Endothelial cell of umbilical vein (primary cell): ENCODE data around the gene TFB2M. TPM values are rescaled to one million over a fixed set of nuclear protein-coding genes. Genes with fewer than 3 reads are reported as not detected.

Source experiments
- BruUV-seq: library from RNA; stranded (reverse); fragments of 400-500 nt; replicated peaks from 2 replicates; lab custom pipeline; 2021; lab: Mats Ljungman, UMichigan
- CTCF ChIA-PET: fragments of 300-600, 350-600 bp; sonication (Branson Sonifier 250); formaldehyde crosslinking; loops from one replicate; lab custom pipeline; 2021; ENCODE audit warnings: antibody characterized with exemption, inconsistent platforms; lab: Charles Lee
- POLR2A ChIA-PET: fragments of 300-600, 350-600 bp; sonication (Branson Sonifier 250); formaldehyde crosslinking; loops from one replicate; lab custom pipeline; 2021; ENCODE audit warnings: antibody characterized with exemption, inconsistent platforms; lab: Charles Lee
- DNase-seq: peaks from one replicate; pipeline ENCODE4 v3.0.0-alpha.2; 2011; ENCODE audit warnings: low read depth, low spot score
- FAIRE-seq: peaks from 2 replicates; lab custom pipeline; 2011; peaks lifted over from hg19 to GRCh38; lab: Jason Lieb, UNC
- H2AFZ ChIP-seq: 2 replicates; pipeline ENCODE4 v1.6.0; 2012; ENCODE audit warnings: low read depth, low read length, control low read depth, inconsistent platforms
- H3K27ac ChIP-seq: 2 replicates; pipeline ENCODE4 v1.5.1; 2011; ENCODE audit warnings: low read depth, mild to moderate bottlenecking, control low read depth, low read length, moderate library complexity; ENCODE audit not compliant: insufficient read depth
- H3K27me3 ChIP-seq, 2 experiments: 2 replicates each; pipeline versions ENCODE4 v1.6.0 to v1.6.1; 2011; ENCODE audit warnings: low read length in 2 of 2, mixed read lengths in 1 of 2; ENCODE audit not compliant: control insufficient read depth in 2 of 2, insufficient read depth in 2 of 2
- H3K36me3 ChIP-seq, 2 experiments: 2 replicates in 1 of 2; 3 replicates in 1 of 2; pipeline ENCODE4 v1.5.1; 2011; ENCODE audit warnings: low read length in 2 of 2, mild to moderate bottlenecking in 1 of 2, moderate library complexity in 1 of 2; ENCODE audit not compliant: control insufficient read depth in 2 of 2, insufficient read depth in 2 of 2; ENCODE audit errors: extremely low read depth in 1 of 2
- H3K4me1 ChIP-seq: 3 replicates; pipeline ENCODE4 v1.5.1; 2011; ENCODE audit warnings: mild to moderate bottlenecking, low read length; ENCODE audit not compliant: control insufficient read depth, insufficient read depth; ENCODE audit errors: extremely low read depth
- H3K4me2 ChIP-seq: 2 replicates; pipeline ENCODE4 v1.6.1; 2011; ENCODE audit warnings: low read length, control low read depth, mixed read lengths; ENCODE audit not compliant: insufficient read depth
- H3K4me3 ChIP-seq, 3 experiments: fragments of 200-600 bp in 1 of 3; sonication (generic), shearing (Covaris generic) in 1 of 3; replicated peaks in 1 of 3; 2 replicates each; pipeline ENCODE4 v1.5.1; 2011 to 2016; ENCODE audit warnings: control low read depth in 3 of 3, low read length in 3 of 3, mild to moderate bottlenecking in 2 of 3, inconsistent platforms in 1 of 3, low read depth in 1 of 3, moderate library complexity in 1 of 3; ENCODE audit not compliant: insufficient read depth in 1 of 3
- H3K79me2 ChIP-seq: 2 replicates; pipeline ENCODE4 v1.6.0; 2012; ENCODE audit warnings: low read length, inconsistent platforms; ENCODE audit not compliant: control insufficient read depth, insufficient read depth
- H3K9ac ChIP-seq: replicated peaks from 2 replicates; pipeline ENCODE3; 2011; ENCODE audit warnings: low read length, control low read depth; ENCODE audit not compliant: insufficient read depth; ENCODE audit errors: extremely low read depth
- H3K9me1 ChIP-seq: replicated peaks from 3 replicates; pipeline ENCODE4 v1.6.0; 2011; ENCODE audit warnings: mild to moderate bottlenecking, low read length; ENCODE audit not compliant: control insufficient read depth, insufficient read depth; ENCODE audit errors: extremely low read depth
- H3K9me3 ChIP-seq: replicated peaks from 2 replicates; pipeline ENCODE4 v1.5.1; 2012; ENCODE audit warnings: low read length, inconsistent platforms; ENCODE audit not compliant: control insufficient read depth, insufficient read depth
- H4K20me1 ChIP-seq: replicated peaks from 2 replicates; pipeline ENCODE3; 2011; ENCODE audit warnings: mild to moderate bottlenecking, low read length; ENCODE audit not compliant: control insufficient read depth, insufficient read depth; ENCODE audit errors: extremely low read depth
- CTCF ChIP-seq, 2 donors: IDR thresholded peaks; 1 replicate in 1 of 2; 2 replicates in 1 of 2; pipeline ENCODE4 v1.5.1; 2011; ENCODE audit warnings: low read length in 2 of 2, mild to moderate bottlenecking in 2 of 2, moderate library complexity in 2 of 2, control low read depth in 1 of 2, inconsistent platforms in 1 of 2, low read depth in 1 of 2; ENCODE audit not compliant: insufficient read depth in 1 of 2; ENCODE audit errors: extremely low read depth in 1 of 2
- EZH2 ChIP-seq: IDR thresholded peaks from 2 replicates; pipeline ENCODE4 v1.6.1; 2012; ENCODE audit warnings: borderline replicate concordance, low read depth, mild to moderate bottlenecking, moderate library complexity, low read length, inconsistent platforms; ENCODE audit not compliant: severe bottlenecking
- FOS ChIP-seq: IDR thresholded peaks from 2 replicates; pipeline ENCODE4 v1.6.1; 2011; ENCODE audit warnings: mild to moderate bottlenecking, low read length, moderate library complexity, borderline replicate concordance; ENCODE audit not compliant: insufficient read depth
- GATA2 ChIP-seq: IDR thresholded peaks from 2 replicates; pipeline ENCODE4 v1.7.0; 2011; ENCODE audit warnings: low read depth, mild to moderate bottlenecking, moderate library complexity, mixed read lengths, low read length; ENCODE audit not compliant: insufficient read length, insufficient read depth
- JUN ChIP-seq: IDR thresholded peaks from 2 replicates; pipeline ENCODE4 v1.6.1; 2011; ENCODE audit warnings: borderline replicate concordance, low read depth; ENCODE audit not compliant: insufficient read length, insufficient read depth
- MYC ChIP-seq: IDR thresholded peaks from one replicate; pipeline ENCODE4 v1.6.1; 2011; ENCODE audit warnings: mild to moderate bottlenecking, low read depth, low read length
- POLR2A ChIP-seq: IDR thresholded peaks from 2 replicates; pipeline ENCODE4 v1.6.1; 2012; ENCODE audit warnings: low read depth, mild to moderate bottlenecking, control low read depth, low read length
- POLR2AphosphoS5 ChIP-seq: IDR thresholded peaks from 2 replicates; pipeline ENCODE4 v1.6.1; 2012; ENCODE audit warnings: low read depth, mild to moderate bottlenecking, control low read depth, low read length, moderate library complexity; ENCODE audit not compliant: insufficient read depth
- dilution Hi-C: fragments of 300-500 bp; cut with MboI; formaldehyde crosslinking; loops from one replicate; pipeline ENCODE4 v1.15.0; 2019; ENCODE audit warnings: low sequenced_read_pairs; ENCODE audit not compliant: extremely low pct_ligation_motif_present
- intact Hi-C: fragments of 100-400 bp; cut with micrococcal nuclease; formaldehyde crosslinking; loops from one replicate; pipeline ENCODE4 v1.10.0; 2022
- polyA plus RNA-seq, 4 experiments: library from polyadenylated mRNA; depleted of rRNA in 3 of 4; stranded (reverse) in 3 of 4; unstranded in 1 of 4; fragments of >200 nt; gene quantifications; 2 replicates each; pipeline versions ENCODE4 v1.2.1 to v1.2.3, GENCODE V29; 2011 to 2012; ENCODE audit warnings: missing spikeins in 1 of 4
- total RNA-seq: library from RNA; stranded (reverse); gene quantifications from 2 replicates; pipeline ENCODE4 v1.2.3, GENCODE V29; 2021
- TF ChIP-seq, protein P1 (sequence below): IDR thresholded peaks from 2 replicates; pipeline ENCODE4 v1.6.1; 2011; ENCODE audit not compliant: insufficient read depth, insufficient read length

Gene TFB2M
- total and polyA plus RNA-seq, 2 donors (not counting 3 experiments of a cell fraction or from before 2014, with no cell fraction given) = 8.4 to 14.8 TPM

DNA sequence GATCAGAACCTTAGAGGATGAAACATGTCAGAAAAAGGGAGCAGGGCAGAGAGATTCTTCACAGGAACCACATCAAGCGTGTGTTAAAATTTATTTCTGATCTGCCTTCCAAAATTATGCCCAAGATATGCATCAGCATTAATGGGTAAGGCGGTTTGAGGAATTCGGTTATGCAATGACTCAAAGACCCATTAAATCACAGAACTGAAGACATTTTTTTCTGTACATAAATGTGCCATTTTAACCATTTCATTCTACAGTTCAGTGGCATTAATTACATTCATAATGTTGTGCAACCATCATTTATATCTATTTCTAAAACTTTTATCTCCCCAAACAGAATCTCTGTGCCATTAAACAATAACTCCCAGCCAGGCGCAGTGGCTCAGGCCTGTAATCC is 43.6 kb upstream of the TFB2M start:
- CTCF ChIA-PET = interaction anchor here (1.3 to 1.7 kb wide), 2 partner anchors 15 to 57 kb away, joined by 3 to 6 read pairs; no protein-coding TSS in a partner anchor
- dilution Hi-C loops = no loop called here
- BruUV-seq = TSS peak; percentile 92
- FAIRE-seq (no peak), DNase-seq (no peak)
- Histone ChIP-seq H3K27ac (peak overlapping the region; percentile 91), H3K36me3 (no peaks in the 10 kb centered on the region), H3K27me3 (no peaks in the 10 kb centered on the region), H3K9me3 (no peaks in the 10 kb centered on the region), H3K4me3 (no peak overlapping the region), H3K9me1 (no peaks in the 10 kb centered on the region), H3K79me2 (peaks cover 16% of the 10 kb centered on the region), H4K20me1 (no peaks in the 10 kb centered on the region), H3K9ac (peak overlapping the region; percentile 65), H3K4me2 (peak overlapping the region; percentile 60), H3K4me1 (peaks cover 20% of the 10 kb centered on the region), H2AFZ (no peak overlapping the region)
- intact Hi-C loops = loop anchor here (1.0 to 2.0 kb wide), 5 partner anchors 21 to 113 kb away; partner anchors contain the start of genes CNST, SMYD3 and TFB2M
- TF ChIP-seq POLR2AphosphoS5 (no peak), JUN (no peak), EZH2 (no peak), MYC (no peak), GATA2 (no peak)
- POLR2A ChIA-PET = interaction anchor here (1.3 kb wide), 1 partner anchor 10 kb away, joined by 4 read pairs; no protein-coding TSS in a partner anchor

DNA sequence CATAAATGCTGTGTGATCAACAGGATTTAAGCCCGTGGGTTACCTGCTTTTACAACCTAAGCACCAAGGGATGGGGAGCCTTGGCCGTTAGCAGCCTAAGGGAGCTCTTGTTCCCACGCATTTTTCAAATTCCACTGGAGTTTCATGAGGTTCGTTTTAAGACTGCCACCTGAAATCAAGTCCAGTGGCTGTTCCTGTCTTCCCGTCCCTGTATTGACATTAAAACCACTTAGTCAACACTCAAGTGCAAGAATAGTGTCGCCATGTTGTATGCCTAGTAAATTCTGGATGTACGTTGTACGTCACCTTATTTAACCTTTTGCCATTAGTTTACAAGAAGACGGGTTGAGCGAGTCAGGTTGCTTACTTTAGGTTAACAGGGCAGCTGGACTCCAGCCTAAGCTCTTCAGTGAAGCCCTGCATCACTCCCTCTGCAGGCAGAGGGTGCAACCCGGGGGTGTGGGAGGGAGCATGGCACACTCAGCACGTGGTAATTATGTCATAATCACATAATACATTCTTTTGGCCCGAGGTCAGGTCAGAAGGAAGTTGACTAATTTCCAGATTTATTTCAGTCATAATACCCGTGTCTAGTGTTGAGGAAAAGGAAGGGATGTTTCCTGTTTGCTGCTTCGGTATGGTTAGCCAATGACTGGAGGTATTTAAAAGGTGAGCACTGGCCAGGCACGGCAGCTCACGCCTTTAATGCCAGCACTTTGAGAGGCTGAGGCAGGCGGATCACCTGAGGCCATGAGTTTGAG is 42.7 kb upstream of the TFB2M start:
- Histone ChIP-seq H4K20me1 (no peaks in the 10 kb centered on the region), H3K4me3 (no peak overlapping the region), H3K9me3 (no peaks in the 10 kb centered on the region), H3K9ac (peak overlapping the region; percentile 65), H3K27ac (peak overlapping the region; percentile 91), H2AFZ (no peak overlapping the region), H3K27me3 (no peaks in the 10 kb centered on the region), H3K79me2 (peaks cover 17% of the 10 kb centered on the region), H3K4me2 (peak overlapping the region; percentile 60), H3K36me3 (no peaks in the 10 kb centered on the region), H3K4me1 (peaks cover 20% of the 10 kb centered on the region), H3K9me1 (no peaks in the 10 kb centered on the region)
- peak; percentile 100 for TF ChIP-seq MYC
- TF ChIP-seq GATA2 = no peak
- TF ChIP-seq, protein P1, sequence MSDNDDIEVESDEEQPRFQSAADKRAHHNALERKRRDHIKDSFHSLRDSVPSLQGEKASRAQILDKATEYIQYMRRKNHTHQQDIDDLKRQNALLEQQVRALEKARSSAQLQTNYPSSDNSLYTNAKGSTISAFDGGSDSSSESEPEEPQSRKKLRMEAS = peak; percentile 96
- TF ChIP-seq EZH2 = no peak
- TF ChIP-seq CTCF (IDR thresholded peaks at IDR 0.05; ENCODE audit: extremely low read depth in 1 of 2, insufficient read depth in 1 of 2, low read depth in 1 of 2, low read length in 2 of 2) = peak in 1 of 2 donors; percentile 37
- peak; percentile 99 for TF ChIP-seq JUN
- TF ChIP-seq POLR2A = peak; percentile 27
- TF ChIP-seq FOS = peak; percentile 94
- peak; percentile 95 for TF ChIP-seq POLR2AphosphoS5
- DNase-seq (peak; percentile 99), FAIRE-seq (peak; percentile 97)
- BruUV-seq = TSS peak; percentile 92
- ChIA-PET CTCF (interaction anchor here (0.6 to 1.7 kb wide), 14 partner anchors 9 to 81 kb away, joined by 3 to 9 read pairs (median 4); partner anchors contain the start of genes CNST and TFB2M), POLR2A (interaction anchor here (0.9 to 1.3 kb wide), 3 partner anchors 9 to 43 kb away, joined by 3 to 5 read pairs (median 4); partner anchors contain the start of genes CNST and TFB2M)
- intact Hi-C loops (loop anchor here (1.0 to 2.0 kb wide), 5 partner anchors 20 to 112 kb away; partner anchors contain the start of genes CNST, SMYD3 and TFB2M), dilution Hi-C loops (no loop called here)
